ENCODE data around the gene NRG3.

NRG3 gene

GRCh38 chr10:82245906-82246560 lies 371.0 kb downstream of the NRG3 start:
- no peaks in the 10 kb centered on the region for H3K27me3 ChIP-seq (ENCODE audit: control insufficient read depth, low read length)
- no peaks in the 10 kb centered on the region for H3F3A ChIP-seq (ENCODE audit: control insufficient read depth, insufficient read depth)
- H3K9me3 ChIP-seq (ENCODE audit: control insufficient read depth, insufficient read depth, low read length): no peaks in the 10 kb centered on the region
- H3K79me2 ChIP-seq (ENCODE audit: control insufficient read depth, low read length): no peaks in the 10 kb centered on the region
- H3K4me1 ChIP-seq (ENCODE audit: control insufficient read depth, low read length): no peaks in the 10 kb centered on the region
- TF ChIP-seq EZH2phosphoT487 (IDR thresholded peaks at IDR 0.05; ENCODE audit: borderline replicate concordance, low read length): no peak
- TF ChIP-seq CTCF (IDR thresholded peaks at IDR 0.05; ENCODE audit: low read depth, low read length, poor library complexity, severe bottlenecking): no peak
- no peaks in the 10 kb centered on the region for H4K20me1 ChIP-seq (ENCODE audit: control insufficient read depth, insufficient read depth, low read depth, low read length)
- H3K4me3 ChIP-seq (ENCODE audit: low read length): no peak overlapping the region
- H3K27ac ChIP-seq (ENCODE audit: low read depth, low read length): no peak overlapping the region
- H3K4me2 ChIP-seq (ENCODE audit: low read length): no peak overlapping the region
- no peaks in the 10 kb centered on the region for H3K36me3 ChIP-seq (ENCODE audit: control insufficient read depth, low read length)
- H3K9me2 ChIP-seq (replicated peaks; ENCODE audit: control insufficient read depth, low read length): no peaks in the 10 kb centered on the region; the same call in 1 of the 2 replicates

GRCh38 chr10:82249141-82249540 lies 374.1 kb downstream of the NRG3 start:
- no peaks in the 10 kb centered on the region for H3K9me3 ChIP-seq (ENCODE audit: control insufficient read depth, insufficient read depth, low read length)
- H3F3A ChIP-seq (ENCODE audit: control insufficient read depth, insufficient read depth): no peaks in the 10 kb centered on the region
- H3K4me3 ChIP-seq (ENCODE audit: low read length): no peak overlapping the region
- H4K20me1 ChIP-seq (ENCODE audit: control insufficient read depth, insufficient read depth, low read depth, low read length): no peaks in the 10 kb centered on the region
- H3K27ac ChIP-seq (ENCODE audit: low read depth, low read length): no peak overlapping the region
- H3K27me3 ChIP-seq (ENCODE audit: control insufficient read depth, low read length): no peaks in the 10 kb centered on the region
- no peaks in the 10 kb centered on the region for H3K79me2 ChIP-seq (ENCODE audit: control insufficient read depth, low read length)
- no peaks in the 10 kb centered on the region for H3K36me3 ChIP-seq (ENCODE audit: control insufficient read depth, low read length)
- H3K4me2 ChIP-seq (ENCODE audit: low read length): no peak overlapping the region
- TF ChIP-seq CTCF (IDR thresholded peaks at IDR 0.05; ENCODE audit: low read depth, low read length, poor library complexity, severe bottlenecking): no peak
- no peak for TF ChIP-seq EZH2phosphoT487 (IDR thresholded peaks at IDR 0.05; ENCODE audit: borderline replicate concordance, low read length)
- H3K9me2 ChIP-seq (replicated peaks; ENCODE audit: control insufficient read depth, low read length): no peaks in the 10 kb centered on the region; the same call in 1 of the 2 replicates
- H3K4me1 ChIP-seq (ENCODE audit: control insufficient read depth, low read length): no peaks in the 10 kb centered on the region

GRCh38 chr10:82251222-82251906 lies 376.4 kb downstream of the NRG3 start:
- H3K4me3 ChIP-seq (ENCODE audit: low read length): no peak overlapping the region
- H3K9me3 ChIP-seq (ENCODE audit: control insufficient read depth, insufficient read depth, low read length): no peaks in the 10 kb centered on the region
- TF ChIP-seq EZH2phosphoT487 (IDR thresholded peaks at IDR 0.05; ENCODE audit: borderline replicate concordance, low read length) (no peak), CTCF (IDR thresholded peaks at IDR 0.05; ENCODE audit: low read depth, low read length, poor library complexity, severe bottlenecking) (no peak)
- no peaks in the 10 kb centered on the region; the same call in 1 of the 2 replicates for H3K9me2 ChIP-seq (replicated peaks; ENCODE audit: control insufficient read depth, low read length)
- no peak overlapping the region for H3K4me2 ChIP-seq (ENCODE audit: low read length)
- no peaks in the 10 kb centered on the region for H3F3A ChIP-seq (ENCODE audit: control insufficient read depth, insufficient read depth)
- no peaks in the 10 kb centered on the region for H3K36me3 ChIP-seq (ENCODE audit: control insufficient read depth, low read length)
- H4K20me1 ChIP-seq (ENCODE audit: control insufficient read depth, insufficient read depth, low read depth, low read length): no peaks in the 10 kb centered on the region
- H3K27me3 ChIP-seq (ENCODE audit: control insufficient read depth, low read length): no peaks in the 10 kb centered on the region
- H3K4me1 ChIP-seq (ENCODE audit: control insufficient read depth, low read length): no peaks in the 10 kb centered on the region
- H3K27ac ChIP-seq (ENCODE audit: low read depth, low read length): no peak overlapping the region
- no peaks in the 10 kb centered on the region for H3K79me2 ChIP-seq (ENCODE audit: control insufficient read depth, low read length)

Data from DOHH2 (cell line).